IMR-90 (cell line): ENCODE results near the gene LAMTOR4. TPM values are rescaled to one million over a fixed set of nuclear protein-coding genes. Genes with fewer than 3 reads are reported as not detected.

ENCODE experiments used
- ATAC-seq: fragments of 200-7000 bp; cut with Tn5 transposase; 2 replicates; pipeline ENCODE4 v1.9.1; 2020; ENCODE audit warnings: low read depth, mild to moderate bottlenecking, moderate library complexity
- BruUV-seq: library from RNA; stranded (reverse); fragments of 400-500 nt; replicated peaks from 2 replicates; lab custom pipeline; 2021; lab: Mats Ljungman, UMichigan
- CTCF ChIA-PET: fragments of 300-600 bp; formaldehyde crosslinking; extraction: SDS; loops from one replicate; lab custom pipeline; 2021; ENCODE audit warnings: antibody characterized with exemption; lab: Yijun Ruan, JAX
- POLR2A ChIA-PET: fragments of 300-600 bp; sonication (Branson Sonifier 250); formaldehyde crosslinking; loops from one replicate; lab custom pipeline; 2022; ENCODE audit warnings: antibody characterized with exemption; ENCODE audit not compliant: unreplicated experiment; lab: Charles Lee
- DNase-seq: peaks from one replicate; pipeline ENCODE4 v3.0.0; 2013
- H2AFZ ChIP-seq: replicated peaks from 2 replicates; pipeline ENCODE3; 2013; ENCODE audit warnings: low read length, mild to moderate bottlenecking; ENCODE audit not compliant: poor library complexity
- H2AK5ac ChIP-seq: 2 replicates; pipeline ENCODE4 v1.6.1; 2013; ENCODE audit warnings: low read depth, low read length, inconsistent platforms
- H2AK9ac ChIP-seq: replicated peaks from 2 replicates; pipeline ENCODE3; 2013; ENCODE audit warnings: mild to moderate bottlenecking, low read depth, low read length, moderate library complexity; ENCODE audit not compliant: poor library complexity
- H2BK120ac ChIP-seq: 2 replicates; pipeline ENCODE4 v1.6.1; 2013; ENCODE audit warnings: low read depth, low read length, inconsistent platforms
- H2BK15ac ChIP-seq: 3 replicates; pipeline ENCODE4 v1.6.1; 2013; ENCODE audit warnings: low read depth, low read length, inconsistent platforms
- H2BK20ac ChIP-seq: 2 replicates; pipeline ENCODE4 v1.6.1; 2013; ENCODE audit warnings: low read depth, mild to moderate bottlenecking, inconsistent platforms, low read length, moderate library complexity
- H2BK5ac ChIP-seq: 2 replicates; pipeline ENCODE4 v1.6.1; 2013; ENCODE audit warnings: mild to moderate bottlenecking, low read depth, low read length, inconsistent platforms; ENCODE audit not compliant: poor library complexity, severe bottlenecking
- H3K14ac ChIP-seq: replicated peaks from 2 replicates; pipeline ENCODE4 v1.6.1; 2013; ENCODE audit warnings: low read depth, low read length, inconsistent platforms
- H3K18ac ChIP-seq: 2 replicates; pipeline ENCODE4 v1.6.1; 2013; ENCODE audit warnings: low read depth, low read length, control low read depth
- H3K23ac ChIP-seq: 2 replicates; pipeline ENCODE4 v1.6.1; 2013; ENCODE audit warnings: low read depth, low read length, inconsistent platforms
- H3K27ac ChIP-seq: 2 replicates; pipeline ENCODE4 v1.5.1; 2013; ENCODE audit warnings: mild to moderate bottlenecking, control low read depth, low read length; ENCODE audit not compliant: insufficient read depth
- H3K27me3 ChIP-seq: 2 replicates; pipeline ENCODE4 v1.6.1; 2013; ENCODE audit warnings: low read length; ENCODE audit not compliant: control insufficient read depth, insufficient read depth
- H3K36me3 ChIP-seq: 2 replicates; pipeline ENCODE4 v1.6.1; 2013; ENCODE audit warnings: low read length, mixed read lengths; ENCODE audit not compliant: control insufficient read depth, insufficient read depth
- H3K4ac ChIP-seq: 2 replicates; pipeline ENCODE4 v1.6.1; 2013; ENCODE audit warnings: low read depth, low read length, inconsistent platforms
- H3K4me1 ChIP-seq: 2 replicates; pipeline ENCODE4 v1.6.1; 2013; ENCODE audit warnings: low read length, mixed read lengths; ENCODE audit not compliant: control insufficient read depth, insufficient read depth
- H3K4me2 ChIP-seq: 2 replicates; pipeline ENCODE4 v1.6.1; 2013; ENCODE audit warnings: low read depth, mild to moderate bottlenecking, control low read depth, low read length, moderate library complexity
- H3K4me3 ChIP-seq: 2 replicates; pipeline ENCODE4 v1.5.1; 2013; ENCODE audit warnings: low read depth, mild to moderate bottlenecking, control low read depth, low read length, moderate library complexity; ENCODE audit not compliant: insufficient read depth
- H3K56ac ChIP-seq: 2 replicates; pipeline ENCODE4 v1.6.1; 2013; ENCODE audit warnings: low read length, inconsistent platforms; ENCODE audit not compliant: insufficient read depth; ENCODE audit errors: extremely low read depth
- H3K79me1 ChIP-seq, 2 experiments: 2 replicates each; pipeline ENCODE4 v1.6.1; 2013; ENCODE audit warnings: low read length in 2 of 2, inconsistent platforms in 1 of 2, low read depth in 1 of 2
- H3K9ac ChIP-seq: 2 replicates; pipeline ENCODE4 v1.6.1; 2013; ENCODE audit warnings: low read depth, low read length, control low read depth
- H3K9me1 ChIP-seq: 2 replicates; pipeline ENCODE4 v1.6.1; 2013; ENCODE audit warnings: low read length, inconsistent platforms; ENCODE audit not compliant: insufficient read depth
- H3K9me3 ChIP-seq: 2 replicates; pipeline ENCODE4 v1.6.1; 2013; ENCODE audit warnings: low read length; ENCODE audit not compliant: control insufficient read depth, insufficient read depth
- H4K20me1 ChIP-seq: 2 replicates; pipeline ENCODE4 v1.6.1; 2013; ENCODE audit warnings: low read length, inconsistent platforms; ENCODE audit not compliant: insufficient read depth
- H4K5ac ChIP-seq: 2 replicates; pipeline ENCODE4 v1.6.1; 2013; ENCODE audit warnings: mild to moderate bottlenecking, low read depth, low read length, control low read depth
- H4K8ac ChIP-seq, 2 experiments: 2 replicates each; pipeline ENCODE4 v1.6.1; 2013; ENCODE audit warnings: low read depth in 2 of 2, low read length in 2 of 2, control low read depth in 1 of 2, inconsistent platforms in 1 of 2
- H4K91ac ChIP-seq: 2 replicates; pipeline ENCODE4 v1.6.1; 2013; ENCODE audit warnings: low read depth, low read length, inconsistent platforms; ENCODE audit not compliant: insufficient read depth
- BHLHE40 ChIP-seq: fragments of 150-350 bp; IDR thresholded peaks from 2 replicates; pipeline ENCODE4 v1.6.1; 2016; ENCODE audit warnings: mild to moderate bottlenecking, low read depth, low read length
- CEBPB ChIP-seq: IDR thresholded peaks from 2 replicates; pipeline ENCODE4 v1.6.1; 2012; ENCODE audit warnings: low read depth, low read length, improper control_type of control experiment
- CHD1 ChIP-seq: IDR thresholded peaks from 2 replicates; pipeline ENCODE4 v1.6.1; 2012; ENCODE audit warnings: low read depth, low read length, improper control_type of control experiment
- FOS ChIP-seq: fragments of 150-350 bp; IDR thresholded peaks from 2 replicates; pipeline ENCODE4 v1.6.1; 2016; ENCODE audit warnings: low read depth, low read length
- MAFK ChIP-seq: IDR thresholded peaks from 2 replicates; pipeline ENCODE4 v1.6.1; 2012; ENCODE audit warnings: low read depth, low read length, improper control_type of control experiment
- MAZ ChIP-seq: IDR thresholded peaks from 2 replicates; pipeline ENCODE4 v1.6.1; 2012; ENCODE audit warnings: low read depth, mild to moderate bottlenecking, low read length, improper control_type of control experiment, moderate library complexity, borderline replicate concordance
- NFE2L2 ChIP-seq: fragments of 150-350 bp; IDR thresholded peaks from 2 replicates; pipeline ENCODE4 v1.6.1; 2016; ENCODE audit warnings: low read depth, mild to moderate bottlenecking, low read length
- POLR2A ChIP-seq: IDR thresholded peaks from 2 replicates; pipeline ENCODE4 v1.6.1; 2012; ENCODE audit warnings: mild to moderate bottlenecking, low read depth, low read length
- RCOR1 ChIP-seq: IDR thresholded peaks from 2 replicates; pipeline ENCODE4 v1.6.1; 2012; ENCODE audit warnings: mild to moderate bottlenecking, low read length, improper control_type of control experiment; ENCODE audit not compliant: insufficient replicate concordance
- RFX5 ChIP-seq: IDR thresholded peaks from 2 replicates; pipeline ENCODE4 v1.8.0; 2012; ENCODE audit warnings: low read depth, mild to moderate bottlenecking, low read length, moderate library complexity
- SMC3 ChIP-seq: fragments of 150-350 bp; IDR thresholded peaks from 2 replicates; pipeline ENCODE4 v1.6.1; 2016; ENCODE audit warnings: low read depth, mild to moderate bottlenecking, antibody characterized with exemption, low read length, moderate library complexity
- WGBS, 2 experiments: methylation state at CpG; one replicate each; pipeline versions ENCODE4 v1.1.5 to v1.1.7; 2013; ENCODE audit warnings: missing lambda C conversion rate in 2 of 2; ENCODE audit not compliant: insufficient read length in 1 of 2; ENCODE audit errors: extremely low coverage in 2 of 2; 5-methylcytosine and 5-hydroxymethylcytosine counted together
- dilution Hi-C: fragments of 300-500 bp; cut with HindIII; formaldehyde crosslinking; loops from one replicate; pipeline ENCODE4 v1.14.3; 2018; ENCODE audit warnings: low sequenced_read_pairs; ENCODE audit not compliant: unreplicated experiment
- in situ Hi-C: fragments of 300-500 bp; cut with MboI; formaldehyde crosslinking; loops from 3 replicates; pipeline ENCODE4 v1.14.3; 2019; ENCODE audit warnings: low sequenced_read_pairs, inconsistent platforms, mixed read lengths
- intact Hi-C: fragments of 100-400 bp; cut with micrococcal nuclease; formaldehyde crosslinking; loops from 2 replicates; pipeline ENCODE4 v1.10.0; 2022
- polyA plus RNA-seq, 3 experiments: library from polyadenylated mRNA; depleted of rRNA; stranded (reverse); fragments of >200 nt; gene quantifications; 2 replicates each; pipeline ENCODE4 v1.2.3, GENCODE V29; 2012; ENCODE audit warnings: low replicate concordance in 1 of 3
- total RNA-seq: library from RNA; depleted of rRNA; stranded (reverse); fragments of >200 nt; gene quantifications from 2 replicates; pipeline ENCODE4 v1.2.3, GENCODE V29; 2012
- TF ChIP-seq, protein P1 (sequence below): fragments of 150-350 bp; IDR thresholded peaks from 2 replicates; pipeline ENCODE4 v1.6.1; 2017; ENCODE audit warnings: mild to moderate bottlenecking, antibody characterized with exemption, low read length, low read depth
- TF ChIP-seq, protein P2 (sequence below): conservative IDR thresholded peaks from 2 replicates; pipeline ENCODE4 v1.5.1; 2012; ENCODE audit warnings: mild to moderate bottlenecking, low read depth, low read length, improper control_type of control experiment

LAMTOR4 gene
- total and polyA plus RNA-seq, 2 of the 4 experiments (the other 2 are of a cell fraction): 134 to 268 TPM

- Histone ChIP-seq H4K5ac (no peak overlapping the region), H2BK5ac (no peak overlapping the region), H3K36me3 (no peaks in the 10 kb centered on the region), H3K79me1 (no peaks in the 10 kb centered on the region), H2BK120ac (no peak overlapping the region), H3K9me1 (no peaks in the 10 kb centered on the region), H2AFZ (no peak overlapping the region), H3K9me3 (no peaks in the 10 kb centered on the region), H2BK20ac (no peak overlapping the region), H3K9ac (no peak overlapping the region), H3K23ac (no peak overlapping the region), H3K56ac (no peak overlapping the region), H4K91ac (no peak overlapping the region), H2BK15ac (no peak overlapping the region), H3K4ac (no peak overlapping the region), H3K27me3 (no peaks in the 10 kb centered on the region), H4K8ac (no peak overlapping the region), H2AK5ac (no peak overlapping the region), H2AK9ac (no peak overlapping the region), H3K27ac (no peak overlapping the region), H3K4me3 (no peak overlapping the region), H4K20me1 (no peaks in the 10 kb centered on the region), H3K18ac (no peak overlapping the region), H3K4me1 (peaks cover 2% of the 10 kb centered on the region; the same call in 1 of the 2 replicates), H3K14ac (no peak overlapping the region), H3K4me2 (no peak overlapping the region)
- in situ Hi-C loops: no loop called here
- no peak for DNase-seq
- 94% methylated on average over 2 of the region's 3 CpGs; no CpG with 5 or more reads in 1 of the 2 experiments for WGBS, 2 experiments
- BruUV-seq: no TSS peak
- dilution Hi-C loops: no loop called here
- ChIA-PET POLR2A (no interaction called here), CTCF (no interaction called here)
- no peak for ATAC-seq
- no peak for TF ChIP-seq FOS
- TF ChIP-seq SMC3: no peak
- no peak for TF ChIP-seq NFE2L2
- no peak for TF ChIP-seq CHD1
- no peak for TF ChIP-seq BHLHE40
- TF ChIP-seq, protein P1, sequence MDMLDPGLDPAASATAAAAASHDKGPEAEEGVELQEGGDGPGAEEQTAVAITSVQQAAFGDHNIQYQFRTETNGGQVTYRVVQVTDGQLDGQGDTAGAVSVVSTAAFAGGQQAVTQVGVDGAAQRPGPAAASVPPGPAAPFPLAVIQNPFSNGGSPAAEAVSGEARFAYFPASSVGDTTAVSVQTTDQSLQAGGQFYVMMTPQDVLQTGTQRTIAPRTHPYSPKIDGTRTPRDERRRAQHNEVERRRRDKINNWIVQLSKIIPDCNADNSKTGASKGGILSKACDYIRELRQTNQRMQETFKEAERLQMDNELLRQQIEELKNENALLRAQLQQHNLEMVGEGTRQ: no peak
- no peak for TF ChIP-seq MAZ
- no peak for TF ChIP-seq CEBPB
- no peak for TF ChIP-seq RFX5
- TF ChIP-seq, protein P2, sequence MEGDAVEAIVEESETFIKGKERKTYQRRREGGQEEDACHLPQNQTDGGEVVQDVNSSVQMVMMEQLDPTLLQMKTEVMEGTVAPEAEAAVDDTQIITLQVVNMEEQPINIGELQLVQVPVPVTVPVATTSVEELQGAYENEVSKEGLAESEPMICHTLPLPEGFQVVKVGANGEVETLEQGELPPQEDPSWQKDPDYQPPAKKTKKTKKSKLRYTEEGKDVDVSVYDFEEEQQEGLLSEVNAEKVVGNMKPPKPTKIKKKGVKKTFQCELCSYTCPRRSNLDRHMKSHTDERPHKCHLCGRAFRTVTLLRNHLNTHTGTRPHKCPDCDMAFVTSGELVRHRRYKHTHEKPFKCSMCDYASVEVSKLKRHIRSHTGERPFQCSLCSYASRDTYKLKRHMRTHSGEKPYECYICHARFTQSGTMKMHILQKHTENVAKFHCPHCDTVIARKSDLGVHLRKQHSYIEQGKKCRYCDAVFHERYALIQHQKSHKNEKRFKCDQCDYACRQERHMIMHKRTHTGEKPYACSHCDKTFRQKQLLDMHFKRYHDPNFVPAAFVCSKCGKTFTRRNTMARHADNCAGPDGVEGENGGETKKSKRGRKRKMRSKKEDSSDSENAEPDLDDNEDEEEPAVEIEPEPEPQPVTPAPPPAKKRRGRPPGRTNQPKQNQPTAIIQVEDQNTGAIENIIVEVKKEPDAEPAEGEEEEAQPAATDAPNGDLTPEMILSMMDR: no peak
- no peak for TF ChIP-seq MAFK
- no peak for TF ChIP-seq POLR2A
- TF ChIP-seq RCOR1: no peak
- intact Hi-C loops: no loop called here
Measured at GRCh38 chr7:100192969-100193368, 44.3 kb downstream of the LAMTOR4 start.
